Adrenal gland (tissue), 5 donors: ENCODE results near the gene SLF2.

Source experiments
- CTCF ChIP-seq, 6 experiments: fragments of 450-650 bp in 4 of 6; fragments of 200-600 bp in 2 of 6; sonication (generic) in 1 of 6; IDR thresholded peaks; 1 replicate in 5 of 6; 2 replicates in 1 of 6; pipeline versions ENCODE4 v1.5.1 to v1.8.0; 2016 to 2021; ENCODE audit warnings: antibody characterized with exemption in 6 of 6, mild to moderate bottlenecking in 2 of 6, moderate library complexity in 1 of 6
- POLR2A ChIP-seq, 2 donors: fragments of 450-650 bp; IDR thresholded peaks; one replicate each; pipeline ENCODE4 v1.6.1; 2017; ENCODE audit warnings: antibody characterized with exemption in 2 of 2, mild to moderate bottlenecking in 2 of 2, moderate library complexity in 1 of 2
- donor health status: DM: no; HTN: no; CAD: no.

DNA sequence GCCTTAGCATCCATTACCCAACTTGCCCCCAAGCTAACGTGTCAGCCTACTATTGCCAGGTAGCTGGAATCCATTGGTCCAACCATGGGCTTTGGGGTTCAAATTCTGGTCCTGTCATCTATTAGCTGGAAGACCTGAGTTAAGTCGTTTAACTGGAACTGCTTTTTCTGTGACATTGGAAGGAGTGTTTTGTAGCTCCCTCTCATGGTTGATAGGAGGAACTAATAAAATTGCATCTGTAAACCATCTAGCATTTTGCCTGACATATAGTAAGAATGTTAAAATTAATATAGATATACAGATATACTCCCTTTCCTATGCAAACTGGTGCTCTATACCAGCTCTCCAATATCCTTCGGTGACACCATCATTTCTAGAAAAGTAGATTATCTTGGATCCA is 23.8 kb upstream of the SLF2 start:
- TF ChIP-seq CTCF (IDR thresholded peaks at IDR 0.05): peak in 1 of 6 experiments; percentile 36
- no peak for TF ChIP-seq POLR2A (IDR thresholded peaks at IDR 0.05)
